ENCODE data around the gene TMEM181.

- TF ChIP-seq CTCF (conservative IDR thresholded peaks at IDR 0.05 in 1 of 2, IDR thresholded peaks at IDR 0.05 in 1 of 2; ENCODE audit: low read depth in 1 of 2, low read length in 2 of 2) = no peak
- no peak for TF ChIP-seq EZH2 (IDR thresholded peaks at IDR 0.05; ENCODE audit: low read length, missing control alignments)
Observed at GRCh38 chr6:158569036-158569435, 9.1 kb downstream of the TMEM181 start.

All from fibroblast of lung (primary cell).